ENCODE measurements around the gene ENTREP1.

DNA sequence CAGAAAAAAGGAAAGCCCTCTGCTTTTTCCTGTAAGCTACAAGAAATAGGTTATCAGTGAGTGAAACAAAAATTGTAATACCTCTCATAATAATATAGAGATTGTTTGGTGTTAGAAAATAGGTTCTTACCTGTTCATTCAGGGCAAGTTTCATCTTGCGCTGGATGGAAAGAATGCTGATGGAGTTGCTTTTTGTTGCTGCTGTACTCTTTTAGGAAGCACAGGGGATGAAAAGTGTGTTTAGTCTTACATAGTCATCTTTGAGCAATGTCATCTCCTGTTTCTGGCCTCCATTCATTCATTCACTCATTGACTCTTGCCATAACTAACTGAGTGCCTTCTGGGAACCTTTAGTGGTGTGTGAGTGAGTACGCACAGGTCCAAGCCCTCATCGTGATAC lies 6.4 kb downstream of the ENTREP1 start:
- TF ChIP-seq, protein P1, sequence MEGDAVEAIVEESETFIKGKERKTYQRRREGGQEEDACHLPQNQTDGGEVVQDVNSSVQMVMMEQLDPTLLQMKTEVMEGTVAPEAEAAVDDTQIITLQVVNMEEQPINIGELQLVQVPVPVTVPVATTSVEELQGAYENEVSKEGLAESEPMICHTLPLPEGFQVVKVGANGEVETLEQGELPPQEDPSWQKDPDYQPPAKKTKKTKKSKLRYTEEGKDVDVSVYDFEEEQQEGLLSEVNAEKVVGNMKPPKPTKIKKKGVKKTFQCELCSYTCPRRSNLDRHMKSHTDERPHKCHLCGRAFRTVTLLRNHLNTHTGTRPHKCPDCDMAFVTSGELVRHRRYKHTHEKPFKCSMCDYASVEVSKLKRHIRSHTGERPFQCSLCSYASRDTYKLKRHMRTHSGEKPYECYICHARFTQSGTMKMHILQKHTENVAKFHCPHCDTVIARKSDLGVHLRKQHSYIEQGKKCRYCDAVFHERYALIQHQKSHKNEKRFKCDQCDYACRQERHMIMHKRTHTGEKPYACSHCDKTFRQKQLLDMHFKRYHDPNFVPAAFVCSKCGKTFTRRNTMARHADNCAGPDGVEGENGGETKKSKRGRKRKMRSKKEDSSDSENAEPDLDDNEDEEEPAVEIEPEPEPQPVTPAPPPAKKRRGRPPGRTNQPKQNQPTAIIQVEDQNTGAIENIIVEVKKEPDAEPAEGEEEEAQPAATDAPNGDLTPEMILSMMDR (IDR thresholded peaks at IDR 0.05; ENCODE audit: low read length): no peak
- TF ChIP-seq EZH2 (IDR thresholded peaks at IDR 0.05; ENCODE audit: borderline replicate concordance, low read length): no peak
